22Rv1 (cell line): ENCODE measurements around the gene PSMA6.

Source experiments
- ZFX ChIP-seq: fragments of 450-650 bp; IDR thresholded peaks from 2 replicates; pipeline ENCODE4 v1.6.1; 2017; ENCODE audit warnings: antibody characterized with exemption, borderline replicate concordance
- TF ChIP-seq, protein P1 (sequence below): fragments of 450-650 bp; IDR thresholded peaks from 2 replicates; pipeline ENCODE4 v1.5.1; 2017; ENCODE audit warnings: mild to moderate bottlenecking

DNA sequence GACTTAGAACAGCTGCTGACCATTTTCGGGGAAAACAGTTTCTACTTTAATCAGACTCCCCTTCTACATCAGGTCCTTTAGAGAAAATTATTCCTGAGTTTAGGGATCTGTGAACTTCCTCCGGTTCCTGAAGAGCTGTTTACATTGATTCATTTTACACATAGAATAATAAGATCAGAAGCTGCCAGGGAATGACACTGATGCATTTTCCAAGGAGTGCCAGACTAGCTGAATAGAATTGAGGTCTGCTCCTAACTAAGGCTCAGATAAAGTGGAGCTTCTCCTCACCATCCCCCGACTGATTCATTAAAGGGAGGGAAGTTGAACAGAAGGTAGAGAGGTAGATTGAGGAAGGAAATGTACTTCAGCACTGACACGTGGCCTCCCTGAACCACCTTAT, 41.9 kb upstream of the PSMA6 start:
- TF ChIP-seq, protein P1, sequence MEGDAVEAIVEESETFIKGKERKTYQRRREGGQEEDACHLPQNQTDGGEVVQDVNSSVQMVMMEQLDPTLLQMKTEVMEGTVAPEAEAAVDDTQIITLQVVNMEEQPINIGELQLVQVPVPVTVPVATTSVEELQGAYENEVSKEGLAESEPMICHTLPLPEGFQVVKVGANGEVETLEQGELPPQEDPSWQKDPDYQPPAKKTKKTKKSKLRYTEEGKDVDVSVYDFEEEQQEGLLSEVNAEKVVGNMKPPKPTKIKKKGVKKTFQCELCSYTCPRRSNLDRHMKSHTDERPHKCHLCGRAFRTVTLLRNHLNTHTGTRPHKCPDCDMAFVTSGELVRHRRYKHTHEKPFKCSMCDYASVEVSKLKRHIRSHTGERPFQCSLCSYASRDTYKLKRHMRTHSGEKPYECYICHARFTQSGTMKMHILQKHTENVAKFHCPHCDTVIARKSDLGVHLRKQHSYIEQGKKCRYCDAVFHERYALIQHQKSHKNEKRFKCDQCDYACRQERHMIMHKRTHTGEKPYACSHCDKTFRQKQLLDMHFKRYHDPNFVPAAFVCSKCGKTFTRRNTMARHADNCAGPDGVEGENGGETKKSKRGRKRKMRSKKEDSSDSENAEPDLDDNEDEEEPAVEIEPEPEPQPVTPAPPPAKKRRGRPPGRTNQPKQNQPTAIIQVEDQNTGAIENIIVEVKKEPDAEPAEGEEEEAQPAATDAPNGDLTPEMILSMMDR, result no peak
- TF ChIP-seq ZFX, result no peak
